ENCODE results near the gene GPX4.

Gene GPX4

GRCh38 chr19:1108291-1109031 is 4.7 kb downstream of the GPX4 start:
- DNase-seq (ENCODE audit: low read depth, low spot score), result no peak
- no peak for TF ChIP-seq CTCF (IDR thresholded peaks at IDR 0.05; ENCODE audit: low read depth, low read length)
- H3K4me3 ChIP-seq (ENCODE audit: low read depth, low read length), result no peak overlapping the region
- in situ Hi-C loops (cut with HindIII; ENCODE audit: low sequenced_read_pairs), result no loop called here

- in situ Hi-C loops (cut with HindIII; ENCODE audit: low sequenced_read_pairs), result no loop called here
- no peak overlapping the region for H3K4me3 ChIP-seq (ENCODE audit: low read depth, low read length)
- TF ChIP-seq CTCF (IDR thresholded peaks at IDR 0.05; ENCODE audit: low read depth, low read length), result no peak
- no peak for DNase-seq (ENCODE audit: low read depth, low spot score)
Observed at GRCh38 chr19:1109032-1109551, 5.3 kb downstream of the GPX4 start.

DNA sequence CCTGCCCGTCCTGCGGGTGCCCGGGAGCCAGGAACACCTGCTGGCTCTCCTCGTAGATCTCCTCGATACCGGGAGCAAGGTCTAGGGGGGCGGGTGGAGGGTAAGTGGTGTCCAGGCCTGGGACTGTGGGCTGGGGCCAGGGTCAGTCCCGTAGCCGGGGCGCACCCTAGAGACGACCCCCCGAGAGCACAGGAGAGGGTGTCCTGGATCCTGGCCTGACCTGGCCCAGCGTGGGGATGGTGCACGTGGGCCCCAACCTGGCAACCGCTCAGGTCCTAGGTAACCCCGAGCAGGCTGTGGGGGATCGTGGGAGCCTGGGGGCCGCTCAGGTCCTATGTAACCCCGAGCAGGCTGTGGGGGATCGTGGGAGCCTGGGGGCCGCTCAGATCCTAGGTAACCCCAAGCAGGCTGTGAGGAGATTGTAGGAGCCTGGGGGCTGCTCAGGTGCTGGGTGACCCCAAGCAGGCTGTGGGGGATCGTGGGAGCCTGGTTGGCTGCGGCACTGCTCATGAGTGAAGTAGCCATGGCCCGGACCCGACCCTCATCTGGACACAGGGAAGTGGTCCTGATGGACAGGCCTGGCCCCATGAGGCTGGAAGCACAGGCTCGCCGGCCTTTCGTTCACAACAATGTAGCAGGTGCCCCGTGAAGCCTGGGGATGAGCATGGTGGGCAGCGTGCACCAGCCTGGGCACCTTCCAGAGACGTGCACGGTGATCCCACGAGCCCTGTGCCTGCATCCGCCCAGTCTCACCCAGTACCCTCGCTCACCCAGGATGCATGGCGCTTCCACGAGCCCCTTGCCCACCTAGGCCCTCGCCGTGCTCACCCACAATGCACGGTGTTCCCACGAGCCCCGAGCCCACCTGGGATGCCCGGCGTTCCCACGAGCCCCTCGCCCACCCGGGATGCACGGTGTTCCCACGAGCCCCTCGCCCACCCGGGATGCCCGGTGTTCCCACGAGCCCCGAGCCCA is 6.2 kb downstream of the GPX4 start:
- in situ Hi-C loops (cut with HindIII; ENCODE audit: low sequenced_read_pairs), result no loop called here
- TF ChIP-seq CTCF (IDR thresholded peaks at IDR 0.05; ENCODE audit: low read depth, low read length), result no peak
- no peak overlapping the region for H3K4me3 ChIP-seq (ENCODE audit: low read depth, low read length)
- no peak for DNase-seq (ENCODE audit: low read depth, low spot score)

GRCh38 chr19:1110809-1111640 is 7.2 kb downstream of the GPX4 start:
- DNase-seq (ENCODE audit: low read depth, low spot score), result no peak
- TF ChIP-seq CTCF (IDR thresholded peaks at IDR 0.05; ENCODE audit: low read depth, low read length), result no peak
- in situ Hi-C loops (cut with HindIII; ENCODE audit: low sequenced_read_pairs), result no loop called here
- no peak overlapping the region for H3K4me3 ChIP-seq (ENCODE audit: low read depth, low read length)

DNA sequence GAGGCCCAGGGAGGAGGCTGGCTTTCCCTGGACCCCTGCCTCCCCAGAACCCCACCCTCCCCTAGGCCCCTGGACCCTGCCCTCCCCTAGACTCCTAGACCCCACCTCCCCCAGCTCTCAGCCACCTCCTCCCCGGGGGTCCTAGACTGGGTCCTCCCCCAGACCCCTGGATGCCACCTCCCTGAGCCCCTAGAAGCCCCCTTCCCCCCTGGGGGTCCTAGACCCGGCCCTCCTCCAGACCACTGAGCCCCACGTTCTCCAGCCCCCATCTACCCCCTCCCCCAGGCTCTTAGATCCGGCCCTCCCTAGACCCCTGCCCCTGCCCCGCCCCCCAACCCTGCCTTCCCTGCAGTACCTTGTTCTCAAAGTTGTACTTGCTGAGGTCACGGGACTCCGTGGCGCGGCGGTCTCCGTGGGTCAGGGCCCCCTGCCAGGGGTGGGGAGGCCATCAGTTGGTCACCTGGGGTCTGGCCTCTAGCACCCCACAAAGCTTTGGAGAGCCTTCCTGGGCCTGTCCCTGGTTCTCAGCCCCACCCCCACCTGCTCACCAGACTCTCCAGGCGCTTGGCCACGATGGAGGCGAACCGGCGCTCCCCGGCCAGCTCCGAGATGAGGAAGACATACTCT is 8.0 kb downstream of the GPX4 start:
- no peak overlapping the region for H3K4me3 ChIP-seq (ENCODE audit: low read depth, low read length)
- in situ Hi-C loops (cut with HindIII; ENCODE audit: low sequenced_read_pairs), result no loop called here
- DNase-seq (ENCODE audit: low read depth, low spot score), result no peak
- TF ChIP-seq CTCF (IDR thresholded peaks at IDR 0.05; ENCODE audit: low read depth, low read length), result no peak
